Spleen (tissue), 11 donors: ENCODE measurements around the gene USP15. TPM values are rescaled to one million over a fixed set of nuclear protein-coding genes. Genes with fewer than 3 reads are reported as not detected.

ENCODE experiments used
- DNase-seq: peaks from one replicate; pipeline ENCODE4 v3.0.0-alpha.2; 2020
- H3K27ac ChIP-seq, 8 donors: fragments of 200-600 bp; sonication (generic) in 7 of 8; 1 replicate in 4 of 8; 2 replicates in 4 of 8; pipeline versions ENCODE4 v1.5.0 to v1.8.0; 2016 to 2021; ENCODE audit warnings: inconsistent platforms in 4 of 8, mild to moderate bottlenecking in 4 of 8, moderate library complexity in 1 of 8
- H3K27me3 ChIP-seq, 7 donors: fragments of 200-600 bp; sonication (generic) in 6 of 7; replicated peaks in 1 of 7; 1 replicate in 4 of 7; 2 replicates in 3 of 7; pipeline versions ENCODE4 v1.5.0 to v1.8.0; 2016 to 2021; ENCODE audit warnings: inconsistent platforms in 3 of 7, mild to moderate bottlenecking in 1 of 7
- H3K36me3 ChIP-seq, 6 donors: fragments of 200-600 bp; sonication (generic) in 5 of 6; 1 replicate in 4 of 6; 2 replicates in 2 of 6; pipeline versions ENCODE4 v1.5.0 to v1.8.0; 2016 to 2021; ENCODE audit warnings: inconsistent platforms in 2 of 6
- H3K4me1 ChIP-seq, 6 donors: fragments of 200-600 bp; sonication (generic) in 5 of 6; 1 replicate in 3 of 6; 2 replicates in 3 of 6; pipeline versions ENCODE4 v1.5.0 to v1.8.0; 2016 to 2021; ENCODE audit warnings: inconsistent platforms in 3 of 6
- H3K4me3 ChIP-seq, 8 donors: fragments of 200-600 bp; sonication (generic) in 7 of 8; 1 replicate in 4 of 8; 2 replicates in 4 of 8; pipeline versions ENCODE4 v1.5.0 to v1.8.0; 2016 to 2021; ENCODE audit warnings: inconsistent platforms in 4 of 8, mild to moderate bottlenecking in 4 of 8, moderate library complexity in 2 of 8
- H3K9me3 ChIP-seq, 8 donors: fragments of 200-600 bp; sonication (generic) in 7 of 8; 1 replicate in 4 of 8; 2 replicates in 4 of 8; pipeline versions ENCODE4 v1.5.0 to v1.8.0; 2016 to 2021; ENCODE audit warnings: inconsistent platforms in 4 of 8
- CTCF ChIP-seq, 11 experiments: fragments of 200-600 bp in 7 of 11; fragments of 450-650 bp in 4 of 11; sonication (generic) in 4 of 11; IDR thresholded peaks in 8 of 11; conservative IDR thresholded peaks in 3 of 11; 1 replicate in 7 of 11; 2 replicates in 4 of 11; pipeline versions ENCODE4 v1.4.0 to v1.8.0; 2016 to 2021; ENCODE audit warnings: antibody characterized with exemption in 11 of 11, inconsistent platforms in 4 of 11, mild to moderate bottlenecking in 1 of 11
- POLR2A ChIP-seq, 3 donors: fragments of 450-650 bp; IDR thresholded peaks; one replicate each; pipeline ENCODE4 v1.5.1; 2017; ENCODE audit warnings: antibody characterized with exemption in 3 of 3, mild to moderate bottlenecking in 1 of 3
- POLR2AphosphoS5 ChIP-seq, 3 donors: sonication (generic); formaldehyde crosslinking; IDR thresholded peaks; one replicate each; pipeline ENCODE4 v1.5.1; 2017; ENCODE audit warnings: antibody characterized with exemption in 3 of 3
- WGBS, 5 donors: extraction: QIAGEN DNeasy Blood & Tissue Kit in 3 of 5; methylation state at CpG; one replicate each; pipeline versions ENCODE4 v1.1.5 to v1.1.7; 2013 to 2018; 5-methylcytosine and 5-hydroxymethylcytosine counted together
- intact Hi-C: fragments of 100-400 bp; cut with DNase I; formaldehyde crosslinking; loops from one replicate; pipeline ENCODE4 v1.15.0; 2023; ENCODE audit warnings: low total_unique reads
- polyA plus RNA-seq, 3 donors: library from polyadenylated mRNA; stranded (reverse); fragments of 200-250 nt; gene quantifications; one replicate each; pipeline ENCODE4 v1.2.1, GENCODE V29; 2013
- total RNA-seq, 7 donors: library from RNA; depleted of rRNA in 3 of 7; stranded (reverse); fragments of >200 nt in 3 of 7; fragmentation: NEBNext Ultra II Directional in 4 of 7; extraction: Animal tissue kit (Norgen Biotek cat#: 25700) in 4 of 7; gene quantifications; one replicate each; pipeline versions ENCODE4 v1.1.0 to v1.2.1, GENCODE V29; 2016 to 2021
- donor health status: healthy with polysubstance abuse.
- donor health status: DM: no; HTN: no; CAD: no; lungs with moderate emphysema.
- donor health status: DM: no; HTN: no; CAD: no.
- donor health status: Bipolar disorder and iron deficiency.
- donor health status: healthy.
- donor health status: DM: no; HTN: no; CAD: no.
- donor health status: DM: yes; HTN: yes; CAD: no.

USP15 gene
- total and polyA plus RNA-seq, 10 donors: 65.3 to 288 (median 162) TPM

GRCh38 chr12:62409068-62409467 is 148.9 kb downstream of the USP15 start:
- TF ChIP-seq POLR2AphosphoS5 (IDR thresholded peaks at IDR 0.05): no peak
- no peak for TF ChIP-seq POLR2A (IDR thresholded peaks at IDR 0.05)
- no peak for TF ChIP-seq CTCF (IDR thresholded peaks at IDR 0.05 in 8 of 11, conservative IDR thresholded peaks at IDR 0.05 in 3 of 11)
- WGBS, 5 donors: 93 to 97% (median 96%) methylated on average over 3 of the region's 3 CpGs
- peaks cover 0 to 46% (median 12%) of the 10 kb centered on the region in 6 donors for H3K36me3 ChIP-seq
- intact Hi-C loops: no loop called here
- H3K9me3 ChIP-seq: no peaks in the 10 kb centered on the region
- H3K4me3 ChIP-seq: no peak overlapping the region
- H3K4me1 ChIP-seq: no peaks in the 10 kb centered on the region
- H3K27ac ChIP-seq: no peak overlapping the region
- DNase-seq: no peak
- H3K27me3 ChIP-seq: no peaks in the 10 kb centered on the region

DNA sequence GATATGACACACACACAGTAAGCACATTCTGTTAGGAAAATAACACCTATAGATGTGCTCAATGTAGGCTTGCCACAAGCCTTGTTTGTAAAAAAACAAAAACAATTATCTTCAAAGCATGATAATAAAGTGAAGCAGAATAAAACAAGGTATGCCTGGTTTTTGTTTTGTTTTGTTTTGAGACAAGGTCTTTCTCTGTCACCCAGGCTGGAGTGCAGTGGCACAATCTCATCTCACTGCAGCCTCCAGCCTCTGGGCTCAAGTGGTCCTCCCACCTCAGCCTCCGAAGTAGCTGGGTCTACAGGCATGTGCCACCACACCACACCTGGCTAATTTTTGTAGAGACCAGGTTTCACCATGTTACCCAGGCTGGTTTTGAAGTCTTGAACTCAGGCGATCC is 154.0 kb downstream of the USP15 start:
- 96 to 98% (median 97%) methylated on average over 2 of the region's 2 CpGs for WGBS, 5 donors
- no peak overlapping the region for H3K4me3 ChIP-seq
- DNase-seq: no peak
- TF ChIP-seq POLR2AphosphoS5 (IDR thresholded peaks at IDR 0.05): peak; percentile 23 to 49 (median 35)
- no peak for TF ChIP-seq CTCF (IDR thresholded peaks at IDR 0.05 in 8 of 11, conservative IDR thresholded peaks at IDR 0.05 in 3 of 11)
- TF ChIP-seq POLR2A (IDR thresholded peaks at IDR 0.05): no peak
- no peak overlapping the region for H3K27ac ChIP-seq
- H3K27me3 ChIP-seq: no peaks in the 10 kb centered on the region
- H3K36me3 ChIP-seq: peaks cover 0 to 7% (median 0%) of the 10 kb centered on the region in 6 donors
- intact Hi-C loops: no loop called here
- no peaks in the 10 kb centered on the region for H3K4me1 ChIP-seq
- H3K9me3 ChIP-seq: peaks cover 0 to 14% (median 0%) of the 10 kb centered on the region in 8 donors

DNA sequence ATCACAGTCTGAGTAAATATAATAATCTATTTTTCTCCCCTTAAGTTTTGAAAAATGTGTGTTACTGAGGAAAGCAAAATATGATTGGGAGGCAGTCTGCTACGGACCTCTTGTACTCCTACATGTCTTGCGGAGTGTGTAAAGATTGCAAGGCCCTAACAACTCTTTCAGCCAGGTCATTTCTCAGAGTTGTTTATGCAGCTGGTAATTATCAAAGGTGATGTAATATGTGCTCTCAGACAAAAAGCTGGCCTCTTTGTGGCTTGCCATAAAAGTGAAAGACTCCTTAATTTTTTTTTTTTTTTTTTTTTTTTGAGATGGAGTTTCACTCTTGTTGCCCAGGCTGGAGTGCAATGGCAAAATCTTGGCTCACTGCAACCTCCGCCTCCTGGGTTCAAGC is 165.9 kb downstream of the USP15 start:
- Histone ChIP-seq H3K4me1 (no peaks in the 10 kb centered on the region), H3K27ac (no peak overlapping the region), H3K4me3 (no peak overlapping the region), H3K36me3 (no peaks in the 10 kb centered on the region), H3K27me3 (peaks cover 0 to 8% (median 0%) of the 10 kb centered on the region in 7 donors), H3K9me3 (peaks cover 0 to 68% (median 60%) of the 10 kb centered on the region in 8 donors)
- no peak for DNase-seq
- no peak for TF ChIP-seq POLR2AphosphoS5 (IDR thresholded peaks at IDR 0.05)
- no peak for TF ChIP-seq CTCF (IDR thresholded peaks at IDR 0.05 in 8 of 11, conservative IDR thresholded peaks at IDR 0.05 in 3 of 11)
- intact Hi-C loops: no loop called here
- 86 to 94% (median 89%) methylated on average over 3 of the region's 3 CpGs for WGBS, 5 donors

DNA sequence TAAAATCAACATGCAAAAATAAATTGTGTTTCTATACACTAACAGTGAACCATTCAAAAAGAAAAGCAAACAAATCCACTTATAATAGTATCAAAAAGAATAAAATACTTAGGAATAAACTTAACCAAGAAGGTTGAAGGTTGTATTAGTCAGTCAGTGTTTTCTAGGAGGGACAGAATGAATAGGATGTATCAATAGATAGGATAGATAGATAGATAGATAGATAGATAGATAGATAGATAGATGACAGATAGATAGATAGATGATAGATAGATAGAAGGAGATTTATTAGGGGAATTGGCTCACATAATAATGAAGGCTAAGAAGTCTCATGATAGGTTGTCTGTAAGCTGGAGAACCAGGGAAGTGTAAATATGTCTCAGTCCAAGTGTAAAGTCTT is 169.3 kb downstream of the USP15 start:
- H3K36me3 ChIP-seq: no peaks in the 10 kb centered on the region
- no peak for DNase-seq
- no peak overlapping the region for H3K4me3 ChIP-seq
- H3K4me1 ChIP-seq: peaks cover 0 to 4% (median 2%) of the 10 kb centered on the region in 6 donors
- no peak overlapping the region for H3K27ac ChIP-seq
- peaks cover 0 to 34% (median 31%) of the 10 kb centered on the region in 8 donors for H3K9me3 ChIP-seq
- intact Hi-C loops: no loop called here
- peaks cover 0 to 28% (median 0%) of the 10 kb centered on the region in 7 donors for H3K27me3 ChIP-seq
- no peak for TF ChIP-seq CTCF (IDR thresholded peaks at IDR 0.05 in 8 of 11, conservative IDR thresholded peaks at IDR 0.05 in 3 of 11)
- TF ChIP-seq POLR2A (IDR thresholded peaks at IDR 0.05): no peak
- no peak for TF ChIP-seq POLR2AphosphoS5 (IDR thresholded peaks at IDR 0.05)
